NCI-H146 (cell line): ENCODE data around the gene TNFRSF14.
A peak's percentile ranks its signal among the peaks of the same experiment; 100 is the strongest.

Experiments
- DNase-seq: peaks from one replicate; lab custom pipeline; 2025; lab: John Stamatoyannopoulos, UW

Gene TNFRSF14

GRCh38 chr1:2556277-2556677 lies at the start of gene TNFRSF14:
Gene TNFRSF14, plus strand, starts transcription at chr1:2556371. Its CDS starts 294 bp downstream, at chr1:2556665.
- peak; percentile 41 for DNase-seq

- no peak for DNase-seq
These were observed 49.1 kb upstream of the TNFRSF14 start for GRCh38 chr1:2506901-2507565.

GRCh38 chr1:2507744-2508155 lies 48.4 kb upstream of the TNFRSF14 start:
- no peak for DNase-seq

GRCh38 chr1:2508180-2508579 lies 48.0 kb upstream of the TNFRSF14 start:
- DNase-seq = no peak

- DNase-seq = no peak
These were observed 47.4 kb upstream of the TNFRSF14 start for GRCh38 chr1:2508751-2509150.

- DNase-seq = no peak
These were observed 46.6 kb upstream of the TNFRSF14 start for GRCh38 chr1:2509589-2509988.

- no peak for DNase-seq
These were observed 45.6 kb upstream of the TNFRSF14 start for GRCh38 chr1:2510366-2511155.

GRCh38 chr1:2512862-2513421 lies 43.2 kb upstream of the TNFRSF14 start:
- DNase-seq = no peak

- no peak for DNase-seq
These were observed 42.1 kb upstream of the TNFRSF14 start for GRCh38 chr1:2513939-2514652.

- no peak for DNase-seq
These were observed 41.1 kb upstream of the TNFRSF14 start for GRCh38 chr1:2514863-2515762.

GRCh38 chr1:2515763-2516080 lies 40.4 kb upstream of the TNFRSF14 start:
- no peak for DNase-seq

GRCh38 chr1:2516124-2516523 lies 40.0 kb upstream of the TNFRSF14 start:
- no peak for DNase-seq

GRCh38 chr1:2516946-2517345 lies 39.2 kb upstream of the TNFRSF14 start:
- DNase-seq = no peak

- no peak for DNase-seq
These were observed 38.2 kb upstream of the TNFRSF14 start for GRCh38 chr1:2517966-2518365.

- no peak for DNase-seq
These were observed 37.6 kb upstream of the TNFRSF14 start for GRCh38 chr1:2518528-2518927.

GRCh38 chr1:2519029-2519685 lies 37.0 kb upstream of the TNFRSF14 start:
- no peak for DNase-seq

- DNase-seq = no peak
These were observed 36.4 kb upstream of the TNFRSF14 start for GRCh38 chr1:2519729-2520128.

- DNase-seq = no peak
These were observed 36.0 kb upstream of the TNFRSF14 start for GRCh38 chr1:2520206-2520605.

- no peak for DNase-seq
These were observed 35.4 kb upstream of the TNFRSF14 start for GRCh38 chr1:2520806-2521205.

GRCh38 chr1:2522230-2522629 lies 33.9 kb upstream of the TNFRSF14 start:
- DNase-seq = no peak
